ENCODE results near the gene BOD1L1.
A peak's percentile ranks its signal among the peaks of the same experiment; 100 is the strongest.

Gene BOD1L1

GRCh38 chr4:13567125-13567524 is 60.4 kb downstream of the BOD1L1 start:
- TF ChIP-seq FOXP2 (optimal IDR thresholded peaks at IDR 0.05; ENCODE audit: borderline replicate concordance, extremely low read depth, extremely low read length, insufficient read depth) (no peak), POLR2AphosphoS5 (IDR thresholded peaks at IDR 0.05; ENCODE audit: low read depth, low read length) (no peak), TAF1 (IDR thresholded peaks at IDR 0.05; ENCODE audit: borderline replicate concordance, insufficient read depth, low read length) (no peak), REST (IDR thresholded peaks at IDR 0.05; ENCODE audit: insufficient read depth in 1 of 2, low read depth in 2 of 2, low read length in 2 of 2) (no peak), SIN3A (IDR thresholded peaks at IDR 0.05; ENCODE audit: borderline replicate concordance, insufficient read depth, low read length) (no peak)

GRCh38 chr4:13562876-13563275 is 64.6 kb downstream of the BOD1L1 start:
- TF ChIP-seq FOXP2 (optimal IDR thresholded peaks at IDR 0.05; ENCODE audit: borderline replicate concordance, extremely low read depth, extremely low read length, insufficient read depth) (no peak), SIN3A (IDR thresholded peaks at IDR 0.05; ENCODE audit: borderline replicate concordance, insufficient read depth, low read length) (no peak), REST (IDR thresholded peaks at IDR 0.05; ENCODE audit: insufficient read depth in 1 of 2, low read depth in 2 of 2, low read length in 2 of 2) (no peak), POLR2AphosphoS5 (IDR thresholded peaks at IDR 0.05; ENCODE audit: low read depth, low read length) (no peak), TAF1 (IDR thresholded peaks at IDR 0.05; ENCODE audit: borderline replicate concordance, insufficient read depth, low read length) (no peak)

- no peak for TF ChIP-seq REST (IDR thresholded peaks at IDR 0.05; ENCODE audit: insufficient read depth in 1 of 2, low read depth in 2 of 2, low read length in 2 of 2)
- TF ChIP-seq FOXP2 (optimal IDR thresholded peaks at IDR 0.05; ENCODE audit: borderline replicate concordance, extremely low read depth, extremely low read length, insufficient read depth) = no peak
- TF ChIP-seq TAF1 (IDR thresholded peaks at IDR 0.05; ENCODE audit: borderline replicate concordance, insufficient read depth, low read length) = no peak
- TF ChIP-seq POLR2AphosphoS5 (IDR thresholded peaks at IDR 0.05; ENCODE audit: low read depth, low read length) = no peak
- TF ChIP-seq SIN3A (IDR thresholded peaks at IDR 0.05; ENCODE audit: borderline replicate concordance, insufficient read depth, low read length) = no peak
These were observed 65.9 kb downstream of the BOD1L1 start for GRCh38 chr4:13561673-13562072.

- no peak for TF ChIP-seq TAF1 (IDR thresholded peaks at IDR 0.05; ENCODE audit: borderline replicate concordance, insufficient read depth, low read length)
- 0 out of 2 replicates have a peak, but pooled peaks have one; percentile 38 for TF ChIP-seq SIN3A (IDR thresholded peaks at IDR 0.05; ENCODE audit: borderline replicate concordance, insufficient read depth, low read length)
- peak in 1 of 2 experiments; percentile 47; a peak in 1 of 4 replicates for TF ChIP-seq REST (IDR thresholded peaks at IDR 0.05; ENCODE audit: insufficient read depth in 1 of 2, low read depth in 2 of 2, low read length in 2 of 2)
These were observed 68.1 kb downstream of the BOD1L1 start for GRCh38 chr4:13559413-13559812.

- TF ChIP-seq REST (IDR thresholded peaks at IDR 0.05; ENCODE audit: insufficient read depth in 1 of 2, low read depth in 2 of 2, low read length in 2 of 2) = no peak
- TF ChIP-seq POLR2AphosphoS5 (IDR thresholded peaks at IDR 0.05; ENCODE audit: low read depth, low read length) = no peak
- TF ChIP-seq FOXP2 (optimal IDR thresholded peaks at IDR 0.05; ENCODE audit: borderline replicate concordance, extremely low read depth, extremely low read length, insufficient read depth) = no peak
- TF ChIP-seq SIN3A (IDR thresholded peaks at IDR 0.05; ENCODE audit: borderline replicate concordance, insufficient read depth, low read length) = no peak
- no peak for TF ChIP-seq TAF1 (IDR thresholded peaks at IDR 0.05; ENCODE audit: borderline replicate concordance, insufficient read depth, low read length)
These were observed 68.6 kb downstream of the BOD1L1 start for GRCh38 chr4:13558881-13559280.
